GM18505 (cell line): ENCODE data around the gene PIH1D1.

Experiments
- ATAC-seq: cut with Tn5 transposase; IDR thresholded peaks from one replicate; pipeline ENCODE4 v1.9.1; 2021; ENCODE audit not compliant: unreplicated experiment
- POLR2A ChIP-seq: IDR thresholded peaks from 4 replicates; pipeline ENCODE4 v1.6.1; 2011; ENCODE audit warnings: borderline replicate concordance; ENCODE audit not compliant: insufficient read depth, insufficient read length; ENCODE audit errors: extremely low read depth

The PIH1D1 gene

DNA sequence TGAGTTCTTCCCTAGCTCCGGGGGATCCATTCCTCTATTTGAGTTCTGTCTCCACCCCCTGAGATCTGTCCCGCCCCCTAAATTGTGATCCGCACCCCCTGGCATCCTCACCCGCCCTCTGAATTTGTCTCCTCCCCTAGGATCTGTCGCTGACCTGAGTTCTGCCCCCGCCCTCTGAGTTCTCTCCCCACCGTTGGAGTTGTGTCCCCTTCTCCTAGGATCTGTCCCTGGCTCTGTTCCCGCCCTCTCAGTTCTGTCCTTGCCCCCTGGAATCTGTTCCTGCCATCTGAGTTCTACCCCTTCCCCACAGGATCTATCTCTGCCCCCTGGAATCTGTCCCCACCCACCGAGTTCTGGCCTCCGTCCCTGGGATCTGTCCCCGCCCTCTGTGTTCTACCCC is 9.3 kb downstream of the PIH1D1 start:
- no peak for TF ChIP-seq POLR2A
- no peak for ATAC-seq

DNA sequence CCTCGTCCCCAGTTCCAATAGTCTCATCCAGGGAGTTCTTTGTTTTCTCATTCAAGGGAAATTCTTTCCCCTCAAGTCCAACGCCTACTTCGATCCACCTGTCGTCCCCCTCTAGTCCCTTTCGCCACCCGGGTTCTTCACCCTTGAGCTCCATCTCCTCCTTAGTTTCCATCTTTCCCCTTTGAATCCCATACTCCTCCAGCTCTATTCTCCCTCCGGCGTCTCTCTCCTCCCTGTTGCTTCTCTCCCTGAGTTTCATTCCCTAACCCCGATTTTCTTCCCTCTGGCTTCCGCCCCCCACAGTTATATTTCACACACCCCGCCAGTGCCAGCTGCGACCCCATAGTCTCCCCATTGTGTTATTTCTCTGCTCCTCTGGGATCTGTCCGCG is 9.7 kb downstream of the PIH1D1 start:
- no peak for TF ChIP-seq POLR2A
- no peak for ATAC-seq

DNA sequence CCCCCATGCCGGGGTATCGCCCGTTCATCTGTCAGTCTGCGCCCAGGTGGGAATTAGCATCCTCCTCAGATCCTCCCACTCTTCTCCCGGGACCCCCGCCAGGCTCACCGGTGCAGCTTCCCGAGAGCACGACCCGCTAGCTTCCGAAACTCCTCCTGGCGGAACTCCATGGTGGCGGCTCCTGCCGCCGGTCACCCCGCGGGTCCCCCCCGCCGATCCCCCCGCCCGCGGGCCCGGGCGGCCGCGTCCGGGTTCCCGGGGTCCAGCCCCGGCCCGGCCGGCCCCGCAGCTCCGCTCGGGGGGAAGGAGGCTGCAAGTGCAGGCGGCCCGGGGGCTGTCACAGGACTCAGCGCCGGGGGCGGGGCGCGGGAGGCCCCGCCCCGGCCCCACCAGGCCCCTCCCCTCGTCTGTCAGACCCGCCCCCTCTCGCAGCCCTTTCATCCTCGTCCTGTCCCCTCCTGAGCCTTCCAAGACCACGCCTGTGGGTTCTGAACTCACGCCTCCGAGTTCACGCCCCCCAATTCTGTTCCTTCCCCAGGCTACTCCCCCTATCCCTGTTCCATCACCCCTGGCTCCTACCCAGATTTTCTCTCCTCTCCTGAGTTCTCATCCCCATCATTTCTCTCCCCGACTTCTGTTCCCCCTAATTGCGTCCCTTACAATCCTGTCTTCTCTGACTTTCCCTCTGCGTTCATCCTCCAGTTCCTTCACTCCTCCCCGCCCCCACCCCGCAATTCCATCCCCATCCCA is 10.2 kb downstream of the PIH1D1 start, which contains the start of gene SLC17A7:
Gene SLC17A7, minus strand, starts transcription at position 318 of the 750 bp plus-strand sequence. Its CDS starts 148 bp downstream, at position 170.
- no peak for ATAC-seq
- TF ChIP-seq POLR2A: no peak

DNA sequence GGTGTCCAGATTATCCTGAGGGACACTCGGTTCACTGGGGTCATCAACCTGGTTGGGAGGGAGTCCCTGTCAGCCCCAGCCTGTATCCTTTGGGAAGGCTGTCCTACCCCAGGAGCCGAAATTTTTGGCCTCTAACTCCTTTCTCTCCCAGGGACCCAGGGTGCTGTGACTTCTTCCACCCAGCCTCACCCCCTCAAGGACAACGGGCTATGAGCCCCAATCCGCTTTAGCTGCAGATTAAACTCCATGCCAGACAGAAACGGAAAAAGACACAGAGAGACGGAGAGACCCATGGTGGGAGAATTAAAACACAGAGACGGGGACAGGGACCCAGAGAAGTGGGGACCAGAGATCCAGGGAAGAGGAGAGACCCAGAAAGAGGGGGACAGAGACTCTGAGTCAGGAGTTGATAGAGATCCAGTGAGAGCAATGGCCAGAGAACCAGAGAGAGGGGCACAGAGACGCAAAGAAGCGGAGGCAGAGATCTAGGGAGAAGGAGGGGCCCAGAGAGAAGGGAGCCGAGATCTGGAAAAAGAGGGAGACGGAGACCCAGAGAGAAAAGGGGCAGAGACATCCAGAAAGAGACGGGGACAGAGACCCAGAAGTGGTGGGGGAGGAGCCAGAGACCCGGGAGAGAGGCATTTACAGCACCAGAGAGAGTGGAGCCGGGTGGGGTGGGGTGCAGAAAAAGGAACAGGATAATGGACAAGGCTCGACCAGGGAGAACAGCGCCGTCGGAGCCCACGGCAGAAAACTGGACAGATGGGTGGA is 11.0 kb downstream of the PIH1D1 start:
- TF ChIP-seq POLR2A: no peak
- no peak for ATAC-seq

DNA sequence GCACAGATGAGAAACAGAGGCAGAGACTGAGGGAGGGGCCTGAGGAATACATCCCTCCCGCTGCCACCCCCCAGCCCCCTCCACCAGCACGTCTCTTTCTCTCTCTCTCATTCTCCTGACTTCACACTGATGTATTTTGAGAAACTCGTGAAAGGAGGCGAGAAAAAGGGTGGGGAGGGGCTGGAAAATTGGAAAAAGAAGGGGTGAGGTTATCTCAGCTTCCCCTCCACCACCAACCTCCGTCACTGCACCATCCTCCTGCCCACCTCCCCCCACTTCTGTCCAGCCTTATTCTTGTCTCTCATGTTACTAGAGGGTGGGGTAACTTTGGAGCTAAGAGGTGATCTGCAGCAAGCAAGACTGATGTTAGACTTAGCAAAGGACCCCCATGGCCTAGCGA is 11.8 kb downstream of the PIH1D1 start:
- TF ChIP-seq POLR2A: no peak
- ATAC-seq: no peak

DNA sequence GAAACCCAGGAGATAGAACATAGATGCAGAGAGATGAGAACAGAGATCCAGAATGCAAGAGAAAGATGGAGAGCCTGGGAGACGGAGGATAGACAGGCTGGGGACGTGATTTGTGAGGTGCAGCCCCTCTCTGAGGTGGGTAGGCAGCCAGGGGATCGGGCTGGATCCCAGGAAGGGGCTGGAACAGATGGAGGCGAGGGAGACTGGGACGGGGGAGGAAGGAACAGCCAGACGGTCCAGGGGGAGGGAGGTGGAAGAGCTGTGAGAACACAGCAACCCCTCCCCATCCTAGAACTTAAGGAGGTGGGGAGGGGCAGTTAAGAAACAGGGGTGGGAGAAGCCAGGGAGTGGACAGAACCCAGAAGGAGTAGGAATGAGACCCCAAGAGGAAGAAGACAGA is 13.4 kb downstream of the PIH1D1 start:
- no peak for TF ChIP-seq POLR2A
- no peak for ATAC-seq

DNA sequence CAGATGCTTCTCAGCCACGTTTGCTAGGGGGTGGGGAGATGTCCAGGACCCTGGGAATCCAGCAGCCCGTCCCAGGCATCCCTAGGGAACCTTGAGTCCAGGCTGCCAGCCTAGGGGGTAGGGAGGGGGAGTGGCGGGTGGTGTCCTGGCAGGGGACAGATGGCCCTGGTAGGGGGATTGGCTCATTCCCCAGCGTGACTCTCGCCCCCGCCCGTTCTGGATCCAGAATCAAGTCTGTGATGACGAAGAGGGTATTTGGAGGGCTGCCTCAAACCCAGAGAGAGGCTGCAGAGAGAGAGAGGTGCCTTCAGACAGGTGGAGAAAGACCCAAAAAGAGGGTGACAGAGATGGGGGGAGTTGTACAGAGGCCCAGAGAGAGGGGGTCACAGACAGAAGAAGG is 14.4 kb downstream of the PIH1D1 start:
- TF ChIP-seq POLR2A: no peak
- no peak for ATAC-seq

DNA sequence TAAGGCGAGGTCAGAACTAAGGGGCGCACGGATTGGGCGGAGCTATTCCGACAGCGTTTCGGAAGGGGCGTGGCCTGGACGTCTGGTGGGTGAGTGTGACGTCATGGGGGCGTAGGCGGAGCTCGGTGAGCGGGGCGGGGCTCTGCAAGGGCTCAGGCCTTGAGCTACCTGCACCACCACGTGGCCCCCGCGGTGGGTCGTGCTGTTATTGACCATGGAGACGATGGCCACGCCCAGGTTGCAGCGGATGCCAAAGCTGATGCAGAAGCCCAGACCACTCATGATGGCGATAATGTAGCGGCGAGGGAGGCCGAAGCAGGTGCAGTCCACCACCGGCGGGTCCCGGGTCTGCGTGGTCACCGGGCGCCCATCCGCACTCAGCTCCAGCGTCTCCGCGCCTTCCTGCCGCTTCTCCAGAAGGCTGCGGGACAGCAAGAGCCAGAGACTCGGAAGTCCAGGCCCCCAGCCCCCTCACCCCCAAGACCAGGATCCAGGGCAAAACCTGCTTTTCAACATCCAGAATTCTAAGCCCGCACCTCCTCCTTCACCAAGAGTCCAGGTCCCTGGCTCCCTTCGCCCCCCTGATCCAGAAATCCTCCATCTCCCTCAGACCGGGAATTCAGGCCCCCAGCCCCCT is 15.1 kb downstream of the PIH1D1 start:
- ATAC-seq: no peak
- no peak for TF ChIP-seq POLR2A

DNA sequence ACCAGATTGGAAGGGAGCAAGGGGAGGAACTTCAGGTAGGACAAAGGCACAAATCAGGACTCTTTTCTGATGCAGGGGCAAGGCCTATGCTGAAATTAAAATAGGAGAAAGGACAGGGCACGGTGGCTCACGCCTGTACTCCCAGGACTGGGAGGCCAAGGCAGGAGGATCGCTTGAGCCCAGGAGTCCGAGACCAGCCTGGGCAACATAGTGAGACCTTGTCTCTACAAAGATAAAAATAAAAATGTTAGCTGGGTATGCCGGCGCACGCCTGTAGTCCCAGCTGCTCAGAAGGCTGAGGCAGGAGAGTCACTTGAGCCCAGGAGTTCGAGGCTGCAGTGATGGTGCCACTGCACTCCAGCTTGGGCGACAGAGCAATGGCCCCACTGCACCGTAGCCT is 15.9 kb downstream of the PIH1D1 start:
- ATAC-seq: no peak
- TF ChIP-seq POLR2A: no peak

DNA sequence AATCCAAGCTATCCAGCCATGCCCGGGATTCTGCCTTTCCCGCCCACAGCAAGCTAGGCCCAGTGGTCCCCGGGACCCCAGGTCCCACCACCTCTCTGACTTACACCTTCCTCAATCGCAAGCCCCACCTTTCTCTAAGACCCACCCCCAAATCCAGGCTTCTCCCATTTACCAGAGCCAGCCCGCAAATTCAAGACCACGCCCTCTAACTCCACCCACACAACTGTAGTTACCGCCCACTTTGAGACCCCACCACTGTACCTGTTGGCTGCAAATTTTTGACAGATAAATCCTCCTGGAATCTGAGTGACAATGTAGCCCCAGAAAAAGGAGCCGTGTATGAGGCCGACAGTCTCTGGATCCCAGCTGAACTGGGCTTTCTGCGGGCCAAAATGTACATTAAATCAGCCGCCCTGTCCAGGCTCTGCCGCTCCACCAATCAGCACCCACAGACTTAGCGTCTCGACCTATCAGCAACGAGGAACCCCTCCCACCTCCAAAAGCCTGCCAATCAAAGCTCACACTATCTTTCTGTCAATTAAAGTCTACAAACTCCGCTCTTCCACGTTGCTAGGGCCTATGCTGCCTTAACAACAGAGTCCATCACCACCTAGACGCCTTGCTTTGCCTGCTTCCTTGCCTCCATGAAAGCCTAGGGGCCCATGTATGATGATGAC is 16.6 kb downstream of the PIH1D1 start:
- TF ChIP-seq POLR2A: no peak
- ATAC-seq: no peak

DNA sequence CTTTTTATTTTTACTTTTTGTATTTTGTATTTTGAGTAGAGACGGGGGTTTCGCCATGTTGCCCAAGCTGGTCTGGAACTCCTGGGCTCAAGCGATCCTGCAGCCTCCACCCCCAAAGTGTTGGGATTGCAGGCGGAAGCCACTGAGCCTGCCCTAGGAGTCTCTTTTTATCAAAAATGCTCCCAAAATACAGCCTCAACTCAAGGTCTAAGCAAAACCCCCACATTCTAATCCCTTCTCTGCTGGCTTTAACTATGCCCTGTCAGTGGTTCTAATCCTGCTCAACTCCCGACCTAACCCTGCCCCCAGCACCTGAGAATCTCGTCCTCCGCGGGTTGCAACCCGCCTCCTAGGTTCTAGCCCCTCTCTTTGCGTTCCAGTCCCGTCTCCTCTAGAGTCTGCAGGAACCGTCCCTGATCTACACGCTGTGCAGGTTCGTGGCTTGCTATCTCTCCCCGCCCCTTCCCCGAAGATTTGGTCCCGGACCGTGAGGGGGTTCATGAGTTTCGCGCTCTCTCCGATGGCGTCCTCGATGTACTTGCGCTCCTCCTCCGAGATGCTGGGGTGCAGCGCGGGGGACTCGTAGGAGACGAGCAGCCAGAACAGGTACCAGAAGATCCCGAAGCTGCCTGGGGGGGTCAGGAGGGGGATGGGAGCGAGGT is 18.2 kb downstream of the PIH1D1 start:
- no peak for TF ChIP-seq POLR2A
- ATAC-seq: no peak

DNA sequence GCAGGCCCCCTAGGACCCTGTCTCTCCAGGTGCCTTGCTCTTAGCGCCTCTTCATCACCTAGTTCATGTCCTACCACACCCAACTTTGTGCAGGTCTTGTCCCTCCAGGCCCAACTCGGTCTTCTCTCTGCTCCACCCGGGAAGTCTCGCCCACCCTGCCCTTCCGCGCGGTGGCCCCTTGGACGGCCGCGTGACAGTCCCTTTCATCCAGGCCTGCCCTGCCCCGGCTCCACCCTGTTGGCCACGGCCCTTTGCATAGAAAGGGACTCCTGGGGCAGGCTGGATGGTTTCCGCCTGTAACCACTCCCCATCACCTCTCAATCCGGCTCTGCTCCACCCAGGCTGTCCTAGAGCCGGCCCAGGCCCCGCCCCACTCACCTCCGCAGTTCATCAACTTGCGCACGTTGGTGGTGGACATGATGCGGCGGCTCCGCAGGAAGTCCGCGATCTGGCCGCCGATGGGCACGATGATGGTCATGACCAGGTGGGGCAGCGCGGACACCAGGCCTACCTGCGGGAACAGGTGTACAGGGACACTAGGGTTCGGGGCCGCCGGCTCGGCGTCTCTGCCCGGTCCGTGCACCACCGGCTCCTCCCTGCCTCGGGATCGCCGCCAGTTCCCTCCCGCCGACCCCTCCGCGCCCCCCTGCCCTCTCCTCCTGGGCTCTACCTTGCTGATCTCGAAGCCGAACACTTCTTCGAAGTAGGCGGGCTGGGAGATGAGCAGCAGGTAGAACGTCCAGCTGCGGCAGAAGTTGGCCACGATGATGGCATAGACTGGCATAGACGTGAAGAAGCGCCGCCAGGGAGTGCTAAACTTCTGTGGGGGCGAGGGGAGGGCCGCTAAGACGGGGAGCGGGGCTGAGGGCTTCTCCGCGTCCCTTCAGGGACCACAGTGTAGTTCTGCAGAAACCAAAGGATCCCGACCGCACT is 19.2 kb downstream of the PIH1D1 start:
- ATAC-seq: no peak
- TF ChIP-seq POLR2A: no peak
